HCT116 (cell line): Measurements from ENCODE around the gene TNS3.

Experiments used
- CTCF ChIP-seq, 3 experiments: fragments of 200-600 bp in 1 of 3; sonication (generic) in 1 of 3; IDR thresholded peaks in 2 of 3; conservative IDR thresholded peaks in 1 of 3; 2 replicates each; pipeline ENCODE4 v1.5.1; 2012 to 2017; ENCODE audit warnings: low read depth in 2 of 3, low read length in 2 of 3, antibody characterized with exemption in 1 of 3, borderline replicate concordance in 1 of 3, control low read depth in 1 of 3, mild to moderate bottlenecking in 1 of 3, mixed read lengths in 1 of 3, mixed run types in 1 of 3, moderate library complexity in 1 of 3; ENCODE audit not compliant: insufficient read depth in 1 of 3
- ZNF274 ChIP-seq: fragments of 200-500 bp; sonication (Bioruptor generic); IDR thresholded peaks from 2 replicates; pipeline ENCODE4 v1.6.1; 2014; ENCODE audit warnings: mild to moderate bottlenecking, low read depth, low read length, inconsistent platforms
- TF ChIP-seq, protein P1 (sequence below): IDR thresholded peaks from 2 replicates; pipeline ENCODE4 v1.6.1; 2012; ENCODE audit warnings: low read depth

- TF ChIP-seq CTCF (IDR thresholded peaks at IDR 0.05 in 2 of 3, conservative IDR thresholded peaks at IDR 0.05 in 1 of 3; ENCODE audit: borderline replicate concordance in 1 of 3, insufficient read depth in 1 of 3, low read depth in 2 of 3, low read length in 2 of 3) (no peak), ZNF274 (no peak)
- TF ChIP-seq, protein P1, sequence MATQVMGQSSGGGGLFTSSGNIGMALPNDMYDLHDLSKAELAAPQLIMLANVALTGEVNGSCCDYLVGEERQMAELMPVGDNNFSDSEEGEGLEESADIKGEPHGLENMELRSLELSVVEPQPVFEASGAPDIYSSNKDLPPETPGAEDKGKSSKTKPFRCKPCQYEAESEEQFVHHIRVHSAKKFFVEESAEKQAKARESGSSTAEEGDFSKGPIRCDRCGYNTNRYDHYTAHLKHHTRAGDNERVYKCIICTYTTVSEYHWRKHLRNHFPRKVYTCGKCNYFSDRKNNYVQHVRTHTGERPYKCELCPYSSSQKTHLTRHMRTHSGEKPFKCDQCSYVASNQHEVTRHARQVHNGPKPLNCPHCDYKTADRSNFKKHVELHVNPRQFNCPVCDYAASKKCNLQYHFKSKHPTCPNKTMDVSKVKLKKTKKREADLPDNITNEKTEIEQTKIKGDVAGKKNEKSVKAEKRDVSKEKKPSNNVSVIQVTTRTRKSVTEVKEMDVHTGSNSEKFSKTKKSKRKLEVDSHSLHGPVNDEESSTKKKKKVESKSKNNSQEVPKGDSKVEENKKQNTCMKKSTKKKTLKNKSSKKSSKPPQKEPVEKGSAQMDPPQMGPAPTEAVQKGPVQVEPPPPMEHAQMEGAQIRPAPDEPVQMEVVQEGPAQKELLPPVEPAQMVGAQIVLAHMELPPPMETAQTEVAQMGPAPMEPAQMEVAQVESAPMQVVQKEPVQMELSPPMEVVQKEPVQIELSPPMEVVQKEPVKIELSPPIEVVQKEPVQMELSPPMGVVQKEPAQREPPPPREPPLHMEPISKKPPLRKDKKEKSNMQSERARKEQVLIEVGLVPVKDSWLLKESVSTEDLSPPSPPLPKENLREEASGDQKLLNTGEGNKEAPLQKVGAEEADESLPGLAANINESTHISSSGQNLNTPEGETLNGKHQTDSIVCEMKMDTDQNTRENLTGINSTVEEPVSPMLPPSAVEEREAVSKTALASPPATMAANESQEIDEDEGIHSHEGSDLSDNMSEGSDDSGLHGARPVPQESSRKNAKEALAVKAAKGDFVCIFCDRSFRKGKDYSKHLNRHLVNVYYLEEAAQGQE: no peak
Measured at GRCh38 chr7:47400741-47401206, 181.1 kb downstream of the TNS3 start.
